B cell (primary cell): ENCODE results near the gene TSPAN32.

Experiments used
- EZH2 ChIP-seq: IDR thresholded peaks from 2 replicates; pipeline ENCODE4 v1.6.1; 2012; ENCODE audit warnings: borderline replicate concordance, low read depth, mild to moderate bottlenecking, moderate library complexity, low read length; ENCODE audit not compliant: insufficient read depth, poor library complexity, severe bottlenecking
- TF ChIP-seq, protein P1 (sequence below): fragments of 200-600 bp; IDR thresholded peaks from one replicate; pipeline ENCODE4 v1.8.0; 2022; ENCODE audit warnings: antibody characterized with exemption, mild to moderate bottlenecking

DNA sequence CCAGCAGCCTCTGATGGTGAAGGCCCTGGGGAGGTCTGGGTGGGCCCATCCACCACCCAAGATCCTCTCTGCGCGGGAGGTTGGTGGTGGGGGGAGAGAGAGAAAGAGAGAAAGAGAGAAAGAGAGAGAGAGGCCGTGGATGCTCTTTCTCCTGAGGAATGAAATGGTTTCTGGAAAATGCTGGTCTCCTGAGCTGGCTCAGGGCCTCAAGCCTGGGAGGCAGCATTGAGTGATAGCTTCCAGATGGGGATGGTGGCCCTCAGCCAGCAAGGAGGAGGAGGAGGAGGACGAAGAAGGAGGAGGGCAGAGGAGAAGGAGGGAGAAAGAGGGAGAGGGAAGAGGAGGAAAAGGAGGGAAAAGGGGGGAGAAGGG is 4.6 kb downstream of the TSPAN32 start:
- no peak for TF ChIP-seq EZH2
- TF ChIP-seq, protein P1, sequence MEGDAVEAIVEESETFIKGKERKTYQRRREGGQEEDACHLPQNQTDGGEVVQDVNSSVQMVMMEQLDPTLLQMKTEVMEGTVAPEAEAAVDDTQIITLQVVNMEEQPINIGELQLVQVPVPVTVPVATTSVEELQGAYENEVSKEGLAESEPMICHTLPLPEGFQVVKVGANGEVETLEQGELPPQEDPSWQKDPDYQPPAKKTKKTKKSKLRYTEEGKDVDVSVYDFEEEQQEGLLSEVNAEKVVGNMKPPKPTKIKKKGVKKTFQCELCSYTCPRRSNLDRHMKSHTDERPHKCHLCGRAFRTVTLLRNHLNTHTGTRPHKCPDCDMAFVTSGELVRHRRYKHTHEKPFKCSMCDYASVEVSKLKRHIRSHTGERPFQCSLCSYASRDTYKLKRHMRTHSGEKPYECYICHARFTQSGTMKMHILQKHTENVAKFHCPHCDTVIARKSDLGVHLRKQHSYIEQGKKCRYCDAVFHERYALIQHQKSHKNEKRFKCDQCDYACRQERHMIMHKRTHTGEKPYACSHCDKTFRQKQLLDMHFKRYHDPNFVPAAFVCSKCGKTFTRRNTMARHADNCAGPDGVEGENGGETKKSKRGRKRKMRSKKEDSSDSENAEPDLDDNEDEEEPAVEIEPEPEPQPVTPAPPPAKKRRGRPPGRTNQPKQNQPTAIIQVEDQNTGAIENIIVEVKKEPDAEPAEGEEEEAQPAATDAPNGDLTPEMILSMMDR = no peak
